HUDEP-2 (cell line): ENCODE measurements around the gene FLT3LG.
"Not testable (repeated sequence)": the region's sequence is repeated elsewhere in the genome, so short reads cannot be mapped to it uniquely, and the experiment has no call there.

Experiments
- DNase-seq, 76 experiments: peaks; one replicate each; lab custom pipeline; 2025; ENCODE audit not compliant: unreplicated experiment in 76 of 76; lab: John Stamatoyannopoulos, UW

FLT3LG gene

GRCh38 chr19:49461130-49461529 is 12.9 kb upstream of the FLT3LG start:
- not testable (repeated sequence) for DNase-seq

- no peak for DNase-seq
Measured at GRCh38 chr19:49461656-49462055, 12.4 kb upstream of the FLT3LG start.

GRCh38 chr19:49462492-49462891 is 11.5 kb upstream of the FLT3LG start:
- no peak for DNase-seq

GRCh38 chr19:49463960-49464740 is 9.9 kb upstream of the FLT3LG start:
- no peak for DNase-seq

- no peak for DNase-seq
Measured at GRCh38 chr19:49465371-49465770, 8.6 kb upstream of the FLT3LG start.

- no peak for DNase-seq
Measured at GRCh38 chr19:49468199-49468598, 5.8 kb upstream of the FLT3LG start.

GRCh38 chr19:49468746-49469447 is 5.1 kb upstream of the FLT3LG start:
- peak in 67 of 76 experiments; percentile 33 to 88 (median 74) for DNase-seq

- DNase-seq = peak in 7 of 76 experiments; percentile 12 to 34 (median 22)
Measured at GRCh38 chr19:49469828-49470614, 4.0 kb upstream of the FLT3LG start.

- DNase-seq = no peak
Measured at GRCh38 chr19:49470615-49470978, 3.4 kb upstream of the FLT3LG start.

- DNase-seq = no peak
Measured at GRCh38 chr19:49472936-49473335, 1.1 kb upstream of the FLT3LG start.

GRCh38 chr19:49473501-49473867 is 531 bp upstream of the FLT3LG start:
- not testable (repeated sequence) for DNase-seq

GRCh38 chr19:49474542-49474924 is 518 bp downstream of the FLT3LG start:
- no peak for DNase-seq

GRCh38 chr19:49475191-49475917 is 1.3 kb downstream of the FLT3LG start:
- no peak for DNase-seq

- DNase-seq = peak in 32 of 76 experiments; percentile 9 to 65 (median 38)
Measured at GRCh38 chr19:49475995-49476880, 2.2 kb downstream of the FLT3LG start.

- no peak for DNase-seq
Measured at GRCh38 chr19:49479975-49480628, 6.1 kb downstream of the FLT3LG start.

- DNase-seq = no peak
Measured at GRCh38 chr19:49481020-49481683, 7.1 kb downstream of the FLT3LG start.

GRCh38 chr19:49486232-49486631 is 12.2 kb downstream of the FLT3LG start:
- no peak for DNase-seq

GRCh38 chr19:49486710-49487276 is 12.8 kb downstream of the FLT3LG start:
- DNase-seq = no peak
